Spleen (tissue), 11 donors: ENCODE data around the gene AQP1. TPM values are rescaled to one million over a fixed set of nuclear protein-coding genes. Genes with fewer than 3 reads are reported as not detected.

Experiments used
- DNase-seq: peaks from one replicate; pipeline ENCODE4 v3.0.0-alpha.2; 2020
- H3K27ac ChIP-seq, 8 donors: fragments of 200-600 bp; sonication (generic) in 7 of 8; 1 replicate in 4 of 8; 2 replicates in 4 of 8; pipeline versions ENCODE4 v1.5.0 to v1.8.0; 2016 to 2021; ENCODE audit warnings: inconsistent platforms in 4 of 8, mild to moderate bottlenecking in 4 of 8, moderate library complexity in 1 of 8
- H3K27me3 ChIP-seq, 7 donors: fragments of 200-600 bp; sonication (generic) in 6 of 7; replicated peaks in 1 of 7; 1 replicate in 4 of 7; 2 replicates in 3 of 7; pipeline versions ENCODE4 v1.5.0 to v1.8.0; 2016 to 2021; ENCODE audit warnings: inconsistent platforms in 3 of 7, mild to moderate bottlenecking in 1 of 7
- H3K36me3 ChIP-seq, 6 donors: fragments of 200-600 bp; sonication (generic) in 5 of 6; 1 replicate in 4 of 6; 2 replicates in 2 of 6; pipeline versions ENCODE4 v1.5.0 to v1.8.0; 2016 to 2021; ENCODE audit warnings: inconsistent platforms in 2 of 6
- H3K4me1 ChIP-seq, 6 donors: fragments of 200-600 bp; sonication (generic) in 5 of 6; 1 replicate in 3 of 6; 2 replicates in 3 of 6; pipeline versions ENCODE4 v1.5.0 to v1.8.0; 2016 to 2021; ENCODE audit warnings: inconsistent platforms in 3 of 6
- H3K4me3 ChIP-seq, 8 donors: fragments of 200-600 bp; sonication (generic) in 7 of 8; 1 replicate in 4 of 8; 2 replicates in 4 of 8; pipeline versions ENCODE4 v1.5.0 to v1.8.0; 2016 to 2021; ENCODE audit warnings: inconsistent platforms in 4 of 8, mild to moderate bottlenecking in 4 of 8, moderate library complexity in 2 of 8
- H3K9me3 ChIP-seq, 8 donors: fragments of 200-600 bp; sonication (generic) in 7 of 8; 1 replicate in 4 of 8; 2 replicates in 4 of 8; pipeline versions ENCODE4 v1.5.0 to v1.8.0; 2016 to 2021; ENCODE audit warnings: inconsistent platforms in 4 of 8
- CTCF ChIP-seq, 11 experiments: fragments of 200-600 bp in 7 of 11; fragments of 450-650 bp in 4 of 11; sonication (generic) in 4 of 11; IDR thresholded peaks in 8 of 11; conservative IDR thresholded peaks in 3 of 11; 1 replicate in 7 of 11; 2 replicates in 4 of 11; pipeline versions ENCODE4 v1.4.0 to v1.8.0; 2016 to 2021; ENCODE audit warnings: antibody characterized with exemption in 11 of 11, inconsistent platforms in 4 of 11, mild to moderate bottlenecking in 1 of 11
- POLR2A ChIP-seq, 3 donors: fragments of 450-650 bp; IDR thresholded peaks; one replicate each; pipeline ENCODE4 v1.5.1; 2017; ENCODE audit warnings: antibody characterized with exemption in 3 of 3, mild to moderate bottlenecking in 1 of 3
- POLR2AphosphoS5 ChIP-seq, 3 donors: sonication (generic); formaldehyde crosslinking; IDR thresholded peaks; one replicate each; pipeline ENCODE4 v1.5.1; 2017; ENCODE audit warnings: antibody characterized with exemption in 3 of 3
- WGBS, 5 donors: extraction: QIAGEN DNeasy Blood & Tissue Kit in 3 of 5; methylation state at CpG; one replicate each; pipeline versions ENCODE4 v1.1.5 to v1.1.7; 2013 to 2018; 5-methylcytosine and 5-hydroxymethylcytosine counted together
- intact Hi-C: fragments of 100-400 bp; cut with DNase I; formaldehyde crosslinking; loops from one replicate; pipeline ENCODE4 v1.15.0; 2023; ENCODE audit warnings: low total_unique reads
- polyA plus RNA-seq, 3 donors: library from polyadenylated mRNA; stranded (reverse); fragments of 200-250 nt; gene quantifications; one replicate each; pipeline ENCODE4 v1.2.1, GENCODE V29; 2013
- total RNA-seq, 7 donors: library from RNA; depleted of rRNA in 3 of 7; stranded (reverse); fragments of >200 nt in 3 of 7; fragmentation: NEBNext Ultra II Directional in 4 of 7; extraction: Animal tissue kit (Norgen Biotek cat#: 25700) in 4 of 7; gene quantifications; one replicate each; pipeline versions ENCODE4 v1.1.0 to v1.2.1, GENCODE V29; 2016 to 2021
- donor health status: healthy with polysubstance abuse.
- donor health status: DM: no; HTN: no; CAD: no; lungs with moderate emphysema.
- donor health status: DM: no; HTN: no; CAD: no.
- donor health status: Bipolar disorder and iron deficiency.
- donor health status: healthy.
- donor health status: DM: no; HTN: no; CAD: no.
- donor health status: DM: yes; HTN: yes; CAD: no.

Gene AQP1
- total and polyA plus RNA-seq, 10 donors: 4.4 to 34.3 (median 22.9) TPM

DNA sequence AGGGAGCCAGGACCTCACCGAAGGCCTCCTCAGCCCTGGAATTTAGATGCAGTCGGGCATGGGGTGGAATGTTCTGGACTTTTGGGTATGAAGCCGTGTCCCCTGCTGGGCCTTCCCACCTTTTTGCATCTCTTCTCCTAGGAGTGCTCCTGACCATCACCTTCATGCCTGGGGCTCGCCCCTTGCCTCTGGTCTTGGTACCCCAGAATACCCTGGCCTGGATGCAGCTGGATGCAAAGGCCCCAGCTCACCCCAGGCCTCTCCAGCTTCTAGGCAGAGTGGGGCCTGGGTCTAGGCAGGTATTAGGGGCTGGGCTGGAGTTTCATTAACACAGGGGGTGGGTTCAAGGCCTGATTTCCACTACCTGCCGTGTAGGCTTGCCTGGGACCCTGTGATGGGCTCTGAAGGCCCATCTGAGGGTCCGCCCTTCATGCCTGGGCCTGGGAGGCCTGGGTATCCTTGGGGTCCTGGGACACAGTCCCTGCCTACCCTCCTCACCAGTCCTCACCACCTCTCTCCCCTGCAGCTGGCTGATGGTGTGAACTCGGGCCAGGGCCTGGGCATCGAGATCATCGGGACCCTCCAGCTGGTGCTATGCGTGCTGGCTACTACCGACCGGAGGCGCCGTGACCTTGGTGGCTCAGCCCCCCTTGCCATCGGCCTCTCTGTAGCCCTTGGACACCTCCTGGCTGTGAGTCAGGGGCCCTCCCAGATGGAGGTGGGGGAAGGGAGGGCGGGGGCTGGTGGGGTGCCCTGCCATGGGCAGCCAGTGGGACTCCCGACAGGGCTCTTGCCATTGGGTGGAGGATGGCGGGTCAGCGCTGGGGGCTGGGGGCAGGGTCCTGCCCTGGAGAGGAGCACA, 10.1 kb downstream of the AQP1 start:
- 90 to 93% (median 90%) methylated on average over 15 to 19 of the region's 19 CpGs for WGBS, 5 donors
- no peak overlapping the region for H3K4me3 ChIP-seq
- peaks cover 0 to 4% (median under 1%) of the 10 kb centered on the region in 8 donors for H3K9me3 ChIP-seq
- intact Hi-C loops: no loop called here
- no peaks in the 10 kb centered on the region for H3K36me3 ChIP-seq
- peak; percentile 71 for DNase-seq
- H3K27ac ChIP-seq: no peak overlapping the region
- no peaks in the 10 kb centered on the region for H3K27me3 ChIP-seq
- peaks cover 0 to 7% (median 0%) of the 10 kb centered on the region in 6 donors for H3K4me1 ChIP-seq
- TF ChIP-seq POLR2A (IDR thresholded peaks at IDR 0.05) (no peak), POLR2AphosphoS5 (IDR thresholded peaks at IDR 0.05) (no peak), CTCF (IDR thresholded peaks at IDR 0.05 in 8 of 11, conservative IDR thresholded peaks at IDR 0.05 in 3 of 11) (no peak)

GRCh38 chr7:30922596-30922995, 10.9 kb downstream of the AQP1 start:
- intact Hi-C loops: no loop called here
- no peaks in the 10 kb centered on the region for H3K27me3 ChIP-seq
- peaks cover 0 to 7% (median 0%) of the 10 kb centered on the region in 6 donors for H3K4me1 ChIP-seq
- peaks cover 0 to 12% (median 8%) of the 10 kb centered on the region in 8 donors for H3K9me3 ChIP-seq
- no peak overlapping the region for H3K27ac ChIP-seq
- DNase-seq: peak; percentile 59
- no peaks in the 10 kb centered on the region for H3K36me3 ChIP-seq
- TF ChIP-seq POLR2AphosphoS5 (IDR thresholded peaks at IDR 0.05) (no peak), POLR2A (IDR thresholded peaks at IDR 0.05) (no peak), CTCF (IDR thresholded peaks at IDR 0.05 in 8 of 11, conservative IDR thresholded peaks at IDR 0.05 in 3 of 11) (no peak)
- WGBS, 5 donors: 81 to 93% (median 89%) methylated on average over 5 to 9 of the region's 9 CpGs
- H3K4me3 ChIP-seq: no peak overlapping the region

- peak; percentile 72 for DNase-seq
- peaks cover 0 to 16% (median 8%) of the 10 kb centered on the region in 8 donors for H3K9me3 ChIP-seq
- H3K4me3 ChIP-seq: no peak overlapping the region
- no peaks in the 10 kb centered on the region for H3K27me3 ChIP-seq
- peaks cover 0 to 7% (median 0%) of the 10 kb centered on the region in 6 donors for H3K4me1 ChIP-seq
- H3K36me3 ChIP-seq: no peaks in the 10 kb centered on the region
- H3K27ac ChIP-seq: no peak overlapping the region
- intact Hi-C loops: no loop called here
- TF ChIP-seq POLR2AphosphoS5 (IDR thresholded peaks at IDR 0.05) (no peak), POLR2A (IDR thresholded peaks at IDR 0.05) (no peak), CTCF (IDR thresholded peaks at IDR 0.05 in 8 of 11, conservative IDR thresholded peaks at IDR 0.05 in 3 of 11) (no peak)
- 90 to 96% (median 92%) methylated on average over 17 to 19 of the region's 19 CpGs for WGBS, 5 donors
Measured at GRCh38 chr7:30923009-30923773, 11.5 kb downstream of the AQP1 start.
